Choroid plexus epithelial cell (primary cell): ENCODE results near the gene IMPDH1.

ENCODE experiments used
- DNase-seq: peaks from one replicate; pipeline ENCODE4 v3.0.0-alpha.2; 2010; ENCODE audit warnings: low read depth
- H3K4me3 ChIP-seq: 2 replicates; pipeline ENCODE4 v1.5.1; 2011; ENCODE audit warnings: low read depth, mild to moderate bottlenecking, control low read depth, low read length, moderate library complexity
- TF ChIP-seq, protein P1 (sequence below): conservative IDR thresholded peaks from 2 replicates; pipeline ENCODE4 v1.5.1; 2011; ENCODE audit warnings: low read depth, mild to moderate bottlenecking, control low read depth, inconsistent platforms, low read length, moderate library complexity

The IMPDH1 gene

DNA sequence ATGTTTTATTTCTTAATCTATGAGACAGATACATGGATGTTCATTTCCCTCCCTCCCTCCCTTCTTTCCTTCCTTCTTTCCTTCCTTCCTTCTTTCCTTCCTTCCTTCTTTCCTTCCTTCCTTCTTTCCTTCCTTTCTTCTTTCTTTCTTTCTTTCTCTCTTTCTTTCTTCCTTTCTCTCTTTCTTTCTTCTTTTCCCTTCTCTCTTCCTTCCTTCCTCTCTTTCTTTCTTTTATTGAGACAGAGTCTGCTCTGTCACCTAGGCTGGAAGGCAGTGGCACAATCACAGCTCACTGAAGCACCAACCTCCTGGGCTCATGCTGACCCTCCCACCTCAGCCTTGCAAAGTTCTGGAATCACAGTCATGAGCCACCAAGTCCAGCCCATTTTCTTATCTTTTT lies 42.8 kb downstream of the IMPDH1 start:
- H3K4me3 ChIP-seq, result no peak overlapping the region
- TF ChIP-seq, protein P1, sequence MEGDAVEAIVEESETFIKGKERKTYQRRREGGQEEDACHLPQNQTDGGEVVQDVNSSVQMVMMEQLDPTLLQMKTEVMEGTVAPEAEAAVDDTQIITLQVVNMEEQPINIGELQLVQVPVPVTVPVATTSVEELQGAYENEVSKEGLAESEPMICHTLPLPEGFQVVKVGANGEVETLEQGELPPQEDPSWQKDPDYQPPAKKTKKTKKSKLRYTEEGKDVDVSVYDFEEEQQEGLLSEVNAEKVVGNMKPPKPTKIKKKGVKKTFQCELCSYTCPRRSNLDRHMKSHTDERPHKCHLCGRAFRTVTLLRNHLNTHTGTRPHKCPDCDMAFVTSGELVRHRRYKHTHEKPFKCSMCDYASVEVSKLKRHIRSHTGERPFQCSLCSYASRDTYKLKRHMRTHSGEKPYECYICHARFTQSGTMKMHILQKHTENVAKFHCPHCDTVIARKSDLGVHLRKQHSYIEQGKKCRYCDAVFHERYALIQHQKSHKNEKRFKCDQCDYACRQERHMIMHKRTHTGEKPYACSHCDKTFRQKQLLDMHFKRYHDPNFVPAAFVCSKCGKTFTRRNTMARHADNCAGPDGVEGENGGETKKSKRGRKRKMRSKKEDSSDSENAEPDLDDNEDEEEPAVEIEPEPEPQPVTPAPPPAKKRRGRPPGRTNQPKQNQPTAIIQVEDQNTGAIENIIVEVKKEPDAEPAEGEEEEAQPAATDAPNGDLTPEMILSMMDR, result no peak
- DNase-seq, result no peak

DNA sequence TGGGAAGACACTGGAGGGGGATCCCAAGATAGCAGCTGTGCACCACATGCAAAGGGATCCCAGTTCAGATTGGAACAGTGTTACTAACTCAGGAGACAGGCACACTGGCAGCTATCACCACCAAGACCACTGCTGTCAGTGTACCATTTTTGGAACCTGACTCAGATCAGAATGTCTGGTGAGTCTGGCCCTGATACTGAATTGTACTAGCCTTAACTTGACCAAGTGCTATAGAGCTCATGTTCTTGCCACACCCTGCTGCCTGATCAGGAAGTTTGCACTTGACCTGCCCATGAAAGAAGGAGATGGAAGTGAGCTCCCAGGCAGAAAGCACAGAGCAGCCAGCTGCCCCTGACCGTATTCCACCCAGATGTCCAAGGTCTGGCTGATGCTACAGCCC lies 43.5 kb downstream of the IMPDH1 start:
- H3K4me3 ChIP-seq, result no peak overlapping the region
- TF ChIP-seq, protein P1, result no peak
- DNase-seq, result no peak

DNA sequence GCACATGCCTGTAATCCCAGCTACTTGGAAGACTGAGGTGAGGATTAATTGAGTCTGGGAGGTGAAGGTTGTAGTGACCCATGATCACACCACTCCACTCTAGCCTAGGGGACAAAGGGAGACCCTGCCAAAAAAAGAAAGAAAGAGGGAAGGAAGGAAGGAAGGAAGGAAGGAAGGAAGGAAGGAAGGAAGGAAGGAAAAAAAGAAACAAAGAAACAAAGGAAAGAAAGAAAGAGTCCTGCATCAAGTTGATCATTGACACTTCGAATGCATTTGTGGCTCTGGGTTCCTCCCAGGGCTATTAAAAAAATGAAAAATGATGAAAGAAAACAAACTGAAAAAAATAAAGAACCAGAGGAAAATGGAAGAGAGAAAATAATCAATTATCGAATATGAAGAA lies 44.4 kb downstream of the IMPDH1 start:
- TF ChIP-seq, protein P1, result no peak
- H3K4me3 ChIP-seq, result no peak overlapping the region
- DNase-seq, result no peak

DNA sequence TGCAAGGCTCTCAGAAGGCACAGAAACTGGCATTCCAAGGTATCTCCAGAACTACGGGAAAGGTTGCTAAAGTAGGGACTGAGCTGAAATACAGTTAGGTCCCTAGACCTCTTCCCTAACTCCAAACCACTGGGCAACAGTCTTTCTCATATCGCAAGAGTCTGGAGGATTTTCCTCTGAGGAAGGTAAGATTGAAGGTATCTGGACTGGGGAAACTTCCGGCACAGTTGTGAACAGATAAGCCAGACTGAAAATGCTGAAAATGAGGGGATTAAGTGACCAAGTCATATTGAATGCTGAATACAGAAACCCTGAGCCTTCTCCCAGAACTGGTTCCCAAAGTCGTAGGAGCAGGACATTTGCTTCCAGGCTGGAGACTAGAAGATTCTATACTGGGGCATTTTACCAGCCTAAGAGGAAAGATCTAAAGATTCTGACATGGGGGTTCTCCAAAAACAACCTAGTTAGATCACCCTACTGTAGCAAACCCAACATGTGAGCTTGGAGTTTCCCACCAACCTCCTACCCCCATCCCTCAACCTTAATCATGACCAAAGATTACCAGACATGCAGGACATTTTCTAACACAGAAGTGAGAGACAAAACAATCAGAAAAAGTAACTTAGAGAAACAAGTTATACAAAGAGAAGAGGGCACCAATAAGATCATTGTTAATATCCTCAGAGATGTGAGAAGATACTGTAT lies 45.5 kb downstream of the IMPDH1 start:
- no peak overlapping the region for H3K4me3 ChIP-seq
- DNase-seq, result no peak
- TF ChIP-seq, protein P1, result no peak

DNA sequence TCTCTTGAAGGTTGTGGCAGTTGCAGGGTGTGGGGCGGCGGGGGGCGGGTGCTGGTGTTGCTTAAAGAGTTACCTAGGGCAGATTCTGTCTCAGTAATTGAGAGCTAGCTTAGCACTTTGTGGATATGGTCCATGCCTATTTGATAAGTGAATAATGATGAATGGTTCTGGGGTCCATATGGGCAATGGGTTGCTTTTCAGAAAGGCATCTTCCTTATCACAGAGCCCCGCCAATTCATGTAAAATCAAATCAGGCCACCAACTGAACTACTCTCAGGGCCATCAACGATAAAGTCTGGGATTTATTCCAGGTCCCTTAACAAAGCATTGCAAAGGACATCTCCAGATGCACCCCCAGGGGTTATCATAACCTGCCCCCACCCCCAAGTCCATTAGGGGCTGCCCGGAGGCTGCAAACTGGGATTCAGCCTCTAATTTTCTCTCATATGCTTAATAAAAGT lies 46.5 kb downstream of the IMPDH1 start:
- H3K4me3 ChIP-seq, result no peak overlapping the region
- TF ChIP-seq, protein P1, result no peak
- no peak for DNase-seq

DNA sequence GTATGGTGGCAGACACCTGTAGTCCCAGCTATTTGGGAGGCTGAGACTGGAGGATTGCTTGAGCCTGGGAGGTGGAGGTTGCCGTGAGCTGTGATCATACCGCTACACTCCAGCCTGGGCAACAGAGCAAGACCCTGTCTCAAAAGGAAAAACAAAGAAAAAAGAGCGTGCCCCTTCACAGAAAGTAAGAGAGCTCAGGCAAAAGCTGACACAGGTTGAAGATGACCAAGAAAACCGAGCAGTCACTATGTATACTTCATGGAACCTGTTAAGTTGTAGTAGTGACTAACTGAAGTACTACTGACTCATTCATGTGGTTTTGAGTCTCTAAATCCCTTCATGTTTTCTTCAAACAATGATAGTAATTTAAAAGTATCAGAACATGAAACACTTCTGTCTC lies 47.1 kb downstream of the IMPDH1 start:
- DNase-seq, result no peak
- H3K4me3 ChIP-seq, result no peak overlapping the region
- TF ChIP-seq, protein P1, result no peak
